Fibroblast of gingiva (primary cell): ENCODE results near the gene CABP7.
A peak's percentile ranks its signal among the peaks of the same experiment; 100 is the strongest.

Source experiments
- DNase-seq: peaks from one replicate; pipeline ENCODE4 v3.0.0-alpha.2; 2011; ENCODE audit warnings: low read depth

Gene CABP7

GRCh38 chr22:29723766-29724165 is 4.0 kb downstream of the CABP7 start:
- no peak for DNase-seq

GRCh38 chr22:29724843-29725242 is 5.0 kb downstream of the CABP7 start:
- DNase-seq = no peak

DNA sequence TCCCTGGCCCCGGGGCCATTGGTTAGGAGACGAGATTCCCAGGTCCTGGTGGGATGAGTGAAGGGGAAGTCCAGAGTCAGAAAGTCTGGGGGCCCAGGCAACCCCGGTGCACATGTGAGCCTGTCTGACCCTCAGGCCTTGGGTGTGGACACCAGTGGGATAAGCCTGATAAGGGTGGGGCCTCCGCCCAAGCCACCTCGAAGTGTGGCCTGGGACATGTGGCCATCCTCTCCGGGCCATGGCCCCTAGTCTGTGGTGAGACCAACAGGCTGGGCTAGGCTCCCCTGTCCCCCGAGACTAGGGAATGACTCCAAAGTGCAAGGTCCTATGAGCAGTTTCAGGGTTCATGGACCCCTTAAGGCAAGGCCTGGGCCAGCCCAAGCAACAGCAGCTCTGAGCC is 6.3 kb downstream of the CABP7 start:
- no peak for DNase-seq

GRCh38 chr22:29726512-29727130 is 6.8 kb downstream of the CABP7 start:
- DNase-seq = no peak

DNA sequence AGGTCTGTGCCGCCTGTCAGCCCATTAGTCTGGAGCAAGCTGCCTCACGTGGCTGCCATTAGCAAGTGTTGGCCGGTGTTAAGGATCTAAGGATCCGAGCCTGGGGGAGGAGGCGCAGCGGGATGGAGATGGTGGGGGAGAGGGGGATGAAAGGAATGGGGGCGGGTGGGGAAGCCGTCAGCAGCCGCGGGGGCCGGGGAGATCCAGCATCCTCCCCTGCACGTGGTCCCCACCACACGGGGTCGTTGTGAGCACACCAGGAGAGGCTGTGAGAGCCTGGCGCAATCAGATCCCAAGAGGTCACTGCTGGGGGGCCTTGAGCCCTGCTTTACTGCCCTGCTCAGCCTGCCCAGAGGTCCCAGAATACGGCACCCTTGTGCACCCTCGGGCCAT is 7.3 kb downstream of the CABP7 start:
- DNase-seq = peak; percentile 40

DNA sequence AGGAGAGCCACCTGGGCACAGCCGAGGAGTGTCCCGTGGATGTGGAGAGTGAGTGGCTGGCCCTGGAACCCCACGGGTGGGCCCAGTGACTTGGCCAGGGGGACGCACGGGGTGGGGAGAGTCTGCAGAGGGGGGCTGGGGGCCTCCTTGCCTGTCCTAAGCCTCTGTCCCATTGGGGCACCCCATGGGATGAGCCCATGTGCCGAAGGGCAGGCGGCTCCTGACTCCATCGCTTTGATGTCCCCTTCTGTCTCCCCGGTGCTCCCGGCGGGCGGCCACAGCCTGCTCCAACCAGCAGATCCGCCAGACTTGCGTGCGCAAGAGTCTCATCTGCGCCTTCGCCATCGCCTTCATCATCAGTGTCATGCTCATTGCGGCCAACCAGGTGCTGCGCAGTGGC is 9.4 kb downstream of the CABP7 start:
- DNase-seq = no peak

- DNase-seq = no peak
These were observed 11.5 kb downstream of the CABP7 start for GRCh38 chr22:29731058-29731850.

GRCh38 chr22:29732883-29733282 is 13.1 kb downstream of the CABP7 start:
- no peak for DNase-seq

DNA sequence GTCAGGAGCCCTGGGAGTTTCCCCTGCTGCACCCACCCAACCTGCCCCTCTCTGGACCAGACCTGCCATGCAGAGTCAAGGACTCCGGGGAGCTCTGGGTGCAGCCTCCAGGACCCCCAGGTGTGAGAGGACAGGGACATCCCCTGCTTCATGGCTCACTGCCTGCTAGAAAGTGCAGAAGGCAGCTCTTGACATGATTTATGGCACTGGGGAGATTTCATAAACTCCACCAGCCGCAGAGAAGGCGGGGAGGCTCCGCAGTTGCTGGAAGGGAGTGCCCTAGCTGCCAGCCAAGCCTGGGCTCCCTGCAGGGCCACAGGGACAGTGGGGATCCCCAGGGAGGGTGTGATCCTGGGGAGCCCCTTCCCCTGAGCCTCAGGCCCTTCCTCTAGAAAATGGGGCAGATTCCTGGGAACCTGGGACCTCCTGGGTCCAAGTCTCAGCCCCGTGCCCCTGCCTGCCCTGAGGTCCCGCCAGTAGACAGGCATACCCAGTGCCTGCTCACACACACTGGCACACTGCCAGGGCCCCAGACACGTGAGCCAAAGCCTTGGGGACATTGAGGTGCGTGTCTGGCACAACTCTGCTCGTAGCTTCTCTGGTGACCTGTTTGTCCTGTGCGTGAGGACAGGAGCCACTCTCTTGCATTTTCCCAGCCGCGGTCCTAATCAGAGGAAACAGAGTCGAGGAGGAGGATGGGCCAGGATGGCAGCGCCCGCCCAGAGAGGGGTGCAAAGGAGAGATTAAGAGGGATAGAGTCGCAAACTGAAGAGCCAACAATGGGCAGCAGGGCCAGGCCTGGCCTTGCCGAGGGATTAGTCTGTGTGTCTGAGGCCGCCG is 13.8 kb downstream of the CABP7 start:
- DNase-seq = no peak

- no peak for DNase-seq
These were observed 14.6 kb downstream of the CABP7 start for GRCh38 chr22:29734406-29734805.

DNA sequence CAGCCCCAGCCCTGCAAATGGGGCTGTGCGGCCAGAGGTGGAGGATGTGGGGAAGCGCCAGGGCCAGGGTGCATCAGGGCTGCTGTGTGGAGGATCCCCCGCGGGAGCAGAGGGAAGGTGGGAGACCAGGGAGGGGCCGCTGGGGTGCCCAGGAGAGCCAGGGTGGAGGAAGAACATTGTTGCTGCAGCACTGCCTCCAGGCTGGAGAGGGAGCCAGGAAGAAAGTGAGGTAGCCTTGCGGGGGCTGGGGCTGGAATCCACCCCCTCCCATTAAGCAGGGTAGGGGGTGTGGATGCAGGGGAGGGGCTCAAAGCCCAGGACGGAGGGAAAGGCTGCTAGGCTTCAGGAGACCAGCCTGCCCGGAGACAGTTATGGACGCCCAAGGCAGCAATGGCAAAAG is 15.0 kb downstream of the CABP7 start:
- no peak for DNase-seq

DNA sequence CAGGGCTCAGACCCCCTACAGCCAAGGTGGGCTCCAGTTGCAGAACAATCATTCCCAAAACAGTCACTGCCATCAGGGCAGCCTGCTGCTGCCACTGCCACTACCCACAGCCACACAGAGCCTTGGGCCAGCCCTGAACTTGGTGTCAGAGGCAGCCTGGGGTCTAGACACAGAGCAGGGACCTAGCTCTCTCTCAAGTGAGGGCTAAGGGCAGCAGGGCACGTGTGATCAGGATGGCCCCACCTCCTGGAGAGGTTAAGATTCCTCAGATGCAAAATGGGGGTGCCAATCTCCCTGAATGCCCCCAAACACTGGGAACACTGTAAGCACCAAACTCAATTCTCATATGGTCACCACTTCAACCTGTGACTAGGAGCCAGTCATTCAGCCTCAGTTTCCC is 15.6 kb downstream of the CABP7 start:
- DNase-seq = no peak

DNA sequence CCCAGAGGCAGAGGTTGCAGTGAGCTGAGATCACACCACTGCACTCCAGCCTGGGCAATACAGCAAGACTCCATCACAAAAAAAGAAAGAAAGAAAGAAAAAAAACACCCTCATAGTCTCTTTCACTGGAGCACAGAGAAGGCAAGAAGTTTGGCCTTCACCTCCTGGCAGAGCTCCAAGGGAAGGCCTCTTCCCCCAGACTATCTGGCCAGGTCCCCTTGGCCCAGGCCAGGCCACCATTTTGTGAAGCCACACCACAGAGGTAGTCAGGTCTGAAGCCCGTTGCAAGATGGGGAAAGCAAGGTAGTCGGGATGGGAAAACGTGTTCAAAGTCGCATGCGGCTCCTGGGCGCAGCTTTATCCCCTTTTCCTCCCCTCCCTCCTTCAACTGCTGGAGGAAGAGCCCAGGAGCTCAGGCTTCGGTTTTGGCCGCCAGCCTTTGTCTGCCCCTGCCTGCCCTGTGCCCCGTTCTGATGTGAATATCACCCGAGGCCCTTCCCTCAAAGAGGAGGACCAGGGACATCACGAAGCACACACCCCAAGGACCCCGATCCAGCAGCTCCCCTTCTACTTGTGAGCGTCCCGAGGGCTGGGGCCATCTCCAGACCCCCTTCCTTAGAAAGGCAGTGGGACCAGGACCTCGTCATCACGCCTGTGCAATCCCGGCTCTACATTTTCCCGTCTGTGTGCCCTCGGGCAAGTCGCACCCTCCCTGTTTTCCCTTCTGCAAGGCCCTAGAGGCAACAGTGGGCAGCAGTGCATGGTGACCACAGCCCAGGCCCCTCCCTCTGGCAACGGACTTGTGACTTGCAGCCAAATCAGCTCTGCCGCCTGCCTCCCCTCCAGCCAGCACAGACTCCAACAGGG is 17.7 kb downstream of the CABP7 start:
- peak; percentile 15 for DNase-seq

DNA sequence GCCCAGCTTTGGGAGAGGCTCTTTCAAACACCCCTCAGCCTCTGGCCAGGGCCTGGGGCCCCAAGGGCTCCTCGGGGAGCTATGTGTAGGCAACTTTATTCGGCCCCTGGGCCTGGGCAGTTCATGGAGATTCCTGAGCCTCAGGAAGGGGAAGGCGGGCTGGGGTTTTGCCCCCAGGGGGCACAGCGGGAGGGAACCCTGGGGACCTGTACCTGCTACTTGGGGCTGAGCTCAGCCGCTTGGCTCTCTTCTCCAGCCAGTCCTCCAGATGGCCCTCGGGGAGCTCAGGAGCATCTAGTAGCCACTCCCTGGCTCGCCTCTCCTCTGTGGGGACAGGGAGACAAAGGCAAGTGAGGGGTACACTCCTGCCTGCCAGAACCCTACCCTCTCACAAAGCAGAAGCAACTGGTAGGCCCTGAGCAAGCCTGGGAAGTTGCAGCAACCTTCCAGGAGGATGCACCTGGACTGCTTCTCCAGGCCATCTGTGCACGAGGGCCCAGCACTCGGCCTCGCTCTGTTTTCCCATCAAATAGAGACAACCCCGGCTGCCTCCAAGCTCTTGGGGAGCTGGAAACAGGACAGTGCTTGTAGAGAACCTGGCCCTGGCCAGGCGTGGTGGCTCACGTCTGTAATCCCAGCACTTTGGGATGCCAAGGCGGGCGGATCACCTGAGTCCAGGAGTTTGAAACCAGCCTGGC is 18.5 kb downstream of the CABP7 start:
- no peak for DNase-seq

DNA sequence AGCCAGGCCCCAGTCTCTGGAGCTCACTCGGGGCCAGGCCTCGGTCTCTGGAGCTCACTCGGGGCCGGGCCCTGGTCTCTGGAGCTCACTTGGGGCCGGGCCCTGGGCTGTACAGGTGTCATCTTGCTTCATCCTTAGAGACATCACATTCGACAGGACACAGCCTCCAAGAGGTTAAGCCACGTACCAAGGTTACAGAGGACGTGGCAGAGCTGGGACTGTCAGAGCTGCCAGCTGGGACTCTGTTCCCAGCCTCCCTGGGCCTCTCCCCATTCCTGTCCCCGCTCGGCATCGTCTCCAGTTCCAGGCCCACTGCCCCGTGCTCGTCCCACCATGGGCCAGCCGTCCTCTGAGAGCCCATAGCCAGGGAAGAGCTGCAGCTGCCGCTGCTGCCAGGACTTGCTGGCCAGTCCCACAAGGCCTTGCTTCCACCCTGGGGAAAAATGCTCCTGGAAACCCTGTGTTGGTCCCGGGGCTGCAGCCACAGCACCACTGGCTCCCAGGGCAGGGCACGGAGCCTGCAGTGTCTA is 19.6 kb downstream of the CABP7 start:
- no peak for DNase-seq

DNA sequence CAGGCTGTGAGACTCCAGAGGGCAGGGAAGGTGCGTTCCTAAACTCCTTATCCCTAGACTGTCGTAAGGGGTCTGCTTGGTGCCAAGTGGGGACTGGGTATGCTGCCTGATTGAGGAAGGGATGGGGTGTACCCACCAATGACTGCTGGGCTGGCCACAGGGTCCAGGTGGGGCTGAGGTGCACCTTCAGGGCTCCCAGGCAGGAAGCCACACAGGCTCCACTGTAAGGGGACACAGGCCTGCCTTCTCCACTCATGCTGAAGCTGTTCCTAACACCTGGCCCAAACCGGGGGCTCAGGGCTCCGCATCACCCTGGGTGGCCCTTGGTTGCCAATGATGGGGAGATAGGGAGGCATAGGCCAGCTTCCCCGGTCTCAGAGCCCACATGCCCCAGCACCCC is 20.4 kb downstream of the CABP7 start:
- no peak for DNase-seq

DNA sequence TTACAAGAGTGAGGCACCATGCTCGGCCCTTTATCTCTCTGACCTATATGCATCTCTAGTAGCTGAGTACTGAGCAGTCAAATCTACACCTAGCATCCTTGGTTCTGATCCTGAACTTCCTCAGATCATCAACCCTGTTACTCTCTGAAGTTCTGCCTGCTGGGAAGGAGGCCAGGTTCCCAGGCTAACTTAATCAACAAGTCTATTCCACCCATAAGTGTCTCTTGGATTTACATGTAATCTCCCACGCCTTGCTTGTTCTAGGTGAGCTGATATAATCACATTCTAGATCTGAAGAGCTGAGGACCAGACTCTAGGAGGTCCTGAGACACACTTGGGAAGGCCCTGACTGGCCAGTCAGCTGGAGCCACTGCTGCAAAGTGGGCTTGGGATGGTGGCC is 22.1 kb downstream of the CABP7 start:
- DNase-seq = no peak

DNA sequence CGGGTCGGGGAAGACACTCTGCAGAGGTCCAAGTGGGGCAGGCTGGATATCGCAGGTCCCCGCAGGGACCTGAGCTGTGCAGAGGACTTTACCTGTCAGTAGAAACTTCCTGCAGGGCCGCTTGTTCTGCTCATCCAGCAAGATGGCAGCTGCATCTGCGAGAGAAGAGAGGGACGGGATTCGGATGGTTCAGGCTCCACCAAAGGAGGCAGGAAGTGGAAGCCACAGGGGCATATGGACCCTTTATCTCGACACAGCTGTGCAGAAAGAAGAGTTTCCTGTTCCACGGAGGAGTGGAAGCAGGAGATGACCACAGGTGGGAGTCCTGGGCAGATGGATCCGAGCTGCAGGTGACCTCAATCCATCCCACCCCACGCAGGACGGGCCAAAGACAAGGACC is 22.5 kb downstream of the CABP7 start:
- no peak for DNase-seq

- DNase-seq = peak; percentile 81
These were observed 25.1 kb downstream of the CABP7 start for GRCh38 chr22:29744902-29745301.

DNA sequence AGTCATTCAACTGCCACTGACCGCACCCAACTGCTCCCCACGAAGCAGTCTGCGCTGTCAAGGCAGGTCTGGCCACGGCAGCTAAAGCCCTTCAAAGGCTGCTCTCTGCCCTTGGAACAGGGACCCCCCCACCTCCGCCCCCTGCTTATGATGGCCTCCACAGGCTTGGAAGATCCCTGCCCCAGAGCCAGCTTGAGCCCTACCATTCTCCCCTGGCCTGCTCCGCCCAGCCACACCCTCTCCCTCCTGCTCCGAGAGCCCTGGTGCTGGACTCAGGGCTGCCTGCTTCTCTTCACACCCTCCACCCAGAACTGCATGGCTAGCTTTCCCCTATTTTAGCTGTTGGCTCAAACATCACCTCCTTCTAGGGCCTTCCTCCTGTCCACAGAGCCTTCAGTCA is 28.0 kb downstream of the CABP7 start:
- no peak for DNase-seq

DNA sequence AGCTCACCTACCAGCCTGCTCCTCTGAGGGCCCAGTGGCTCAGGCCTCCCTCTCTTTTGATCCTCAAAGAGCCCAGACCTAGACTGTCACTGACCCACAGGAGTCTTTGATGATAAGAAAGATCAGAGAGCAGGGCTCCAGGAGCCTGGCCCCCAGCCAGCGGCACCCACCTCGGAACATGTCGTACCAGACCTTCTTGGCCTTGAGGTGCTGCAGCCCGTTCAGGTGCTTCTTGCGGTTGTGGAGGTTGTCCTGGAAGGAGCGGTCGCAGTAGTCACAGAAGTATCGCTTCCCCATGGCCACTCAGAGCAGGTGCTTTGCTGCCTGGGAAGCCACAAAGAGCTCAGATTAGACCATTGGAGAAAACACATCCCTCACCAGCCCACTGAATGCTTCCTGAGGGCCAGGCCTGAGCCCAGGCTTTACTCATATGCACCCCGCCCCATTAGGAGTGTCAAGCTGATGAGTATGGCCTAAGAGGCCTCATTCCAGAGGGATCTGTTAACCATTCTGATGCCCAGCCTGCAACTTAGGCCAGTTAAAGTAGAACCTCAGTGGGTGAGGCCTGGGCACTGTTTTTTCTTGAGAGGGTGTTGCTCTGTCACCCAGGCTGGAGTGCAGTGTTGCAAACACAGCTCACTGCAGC is 28.6 kb downstream of the CABP7 start:
- DNase-seq = no peak
